Measurements from ENCODE around the gene HES7. TPM values are rescaled to one million over a fixed set of nuclear protein-coding genes. Genes with fewer than 3 reads are reported as not detected.

Gene HES7
- total and polyA plus RNA-seq, 9 of the 15 experiments (the other 6 are each of a cell fraction or from before 2014, with no cell fraction given), result 0.03 to 1.7 (median 0.14) TPM; not detected in 1

DNA sequence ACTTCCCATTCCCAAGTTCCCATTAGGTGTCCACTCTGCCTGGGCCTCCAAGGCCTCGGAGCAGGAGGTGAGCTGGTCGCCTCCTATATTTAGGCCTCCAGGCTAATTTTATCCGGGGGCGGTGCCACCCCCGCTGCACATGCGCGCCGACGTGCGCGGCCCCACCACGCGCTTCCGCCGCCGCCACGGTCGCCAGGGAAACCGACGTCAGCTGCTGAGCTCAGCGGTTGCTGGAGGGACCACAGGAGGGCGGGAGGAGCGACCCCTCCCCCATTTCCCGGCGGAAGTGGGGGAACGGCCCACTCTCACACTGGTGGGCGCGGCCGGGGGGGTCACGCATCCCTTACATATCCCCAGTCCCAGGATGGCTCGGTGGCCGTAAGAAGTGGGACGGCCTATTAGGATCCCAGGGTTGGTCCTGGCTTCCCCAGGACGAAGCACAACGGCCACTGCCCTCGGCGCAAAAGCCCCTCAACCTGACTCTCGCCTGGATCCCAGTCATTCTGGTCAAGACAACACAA lies 27.3 kb upstream of the HES7 start (continued):
- TF ChIP-seq, protein P1, sequence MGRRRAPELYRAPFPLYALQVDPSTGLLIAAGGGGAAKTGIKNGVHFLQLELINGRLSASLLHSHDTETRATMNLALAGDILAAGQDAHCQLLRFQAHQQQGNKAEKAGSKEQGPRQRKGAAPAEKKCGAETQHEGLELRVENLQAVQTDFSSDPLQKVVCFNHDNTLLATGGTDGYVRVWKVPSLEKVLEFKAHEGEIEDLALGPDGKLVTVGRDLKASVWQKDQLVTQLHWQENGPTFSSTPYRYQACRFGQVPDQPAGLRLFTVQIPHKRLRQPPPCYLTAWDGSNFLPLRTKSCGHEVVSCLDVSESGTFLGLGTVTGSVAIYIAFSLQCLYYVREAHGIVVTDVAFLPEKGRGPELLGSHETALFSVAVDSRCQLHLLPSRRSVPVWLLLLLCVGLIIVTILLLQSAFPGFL (CRISPR knock-in tag; IDR thresholded peaks at IDR 0.05), result no peak
- TF ChIP-seq, protein P2, sequence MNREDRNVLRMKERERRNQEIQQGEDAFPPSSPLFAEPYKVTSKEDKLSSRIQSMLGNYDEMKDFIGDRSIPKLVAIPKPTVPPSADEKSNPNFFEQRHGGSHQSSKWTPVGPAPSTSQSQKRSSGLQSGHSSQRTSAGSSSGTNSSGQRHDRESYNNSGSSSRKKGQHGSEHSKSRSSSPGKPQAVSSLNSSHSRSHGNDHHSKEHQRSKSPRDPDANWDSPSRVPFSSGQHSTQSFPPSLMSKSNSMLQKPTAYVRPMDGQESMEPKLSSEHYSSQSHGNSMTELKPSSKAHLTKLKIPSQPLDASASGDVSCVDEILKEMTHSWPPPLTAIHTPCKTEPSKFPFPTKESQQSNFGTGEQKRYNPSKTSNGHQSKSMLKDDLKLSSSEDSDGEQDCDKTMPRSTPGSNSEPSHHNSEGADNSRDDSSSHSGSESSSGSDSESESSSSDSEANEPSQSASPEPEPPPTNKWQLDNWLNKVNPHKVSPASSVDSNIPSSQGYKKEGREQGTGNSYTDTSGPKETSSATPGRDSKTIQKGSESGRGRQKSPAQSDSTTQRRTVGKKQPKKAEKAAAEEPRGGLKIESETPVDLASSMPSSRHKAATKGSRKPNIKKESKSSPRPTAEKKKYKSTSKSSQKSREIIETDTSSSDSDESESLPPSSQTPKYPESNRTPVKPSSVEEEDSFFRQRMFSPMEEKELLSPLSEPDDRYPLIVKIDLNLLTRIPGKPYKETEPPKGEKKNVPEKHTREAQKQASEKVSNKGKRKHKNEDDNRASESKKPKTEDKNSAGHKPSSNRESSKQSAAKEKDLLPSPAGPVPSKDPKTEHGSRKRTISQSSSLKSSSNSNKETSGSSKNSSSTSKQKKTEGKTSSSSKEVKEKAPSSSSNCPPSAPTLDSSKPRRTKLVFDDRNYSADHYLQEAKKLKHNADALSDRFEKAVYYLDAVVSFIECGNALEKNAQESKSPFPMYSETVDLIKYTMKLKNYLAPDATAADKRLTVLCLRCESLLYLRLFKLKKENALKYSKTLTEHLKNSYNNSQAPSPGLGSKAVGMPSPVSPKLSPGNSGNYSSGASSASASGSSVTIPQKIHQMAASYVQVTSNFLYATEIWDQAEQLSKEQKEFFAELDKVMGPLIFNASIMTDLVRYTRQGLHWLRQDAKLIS (CRISPR knock-in tag; IDR thresholded peaks at IDR 0.05), result no peak
- TF ChIP-seq NFE2 (IDR thresholded peaks at IDR 0.05; ENCODE audit: low read depth) (no peak), ZNF217 (CRISPR knock-in tag; IDR thresholded peaks at IDR 0.05) (no peak), HDAC8 (tag; IDR thresholded peaks at IDR 0.05) (no peak), SMARCA4 (IDR thresholded peaks at IDR 0.05) (no peak), KDM5B (IDR thresholded peaks at IDR 0.05; ENCODE audit: insufficient replicate concordance, low read depth, low read length) (no peak), TCFL5 (CRISPR knock-in tag; conservative IDR thresholded peaks at IDR 0.05) (no peak), EZH2 (IDR thresholded peaks at IDR 0.05; ENCODE audit: borderline replicate concordance, low read depth, low read length) (no peak), ZNF77 (CRISPR knock-in tag; IDR thresholded peaks at IDR 0.05) (no peak), RAD51 (IDR thresholded peaks at IDR 0.05; ENCODE audit: borderline replicate concordance, low read depth) (no peak)
- TF ChIP-seq, protein P3, sequence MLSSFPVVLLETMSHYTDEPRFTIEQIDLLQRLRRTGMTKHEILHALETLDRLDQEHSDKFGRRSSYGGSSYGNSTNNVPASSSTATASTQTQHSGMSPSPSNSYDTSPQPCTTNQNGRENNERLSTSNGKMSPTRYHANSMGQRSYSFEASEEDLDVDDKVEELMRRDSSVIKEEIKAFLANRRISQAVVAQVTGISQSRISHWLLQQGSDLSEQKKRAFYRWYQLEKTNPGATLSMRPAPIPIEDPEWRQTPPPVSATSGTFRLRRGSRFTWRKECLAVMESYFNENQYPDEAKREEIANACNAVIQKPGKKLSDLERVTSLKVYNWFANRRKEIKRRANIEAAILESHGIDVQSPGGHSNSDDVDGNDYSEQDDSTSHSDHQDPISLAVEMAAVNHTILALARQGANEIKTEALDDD (IDR thresholded peaks at IDR 0.05), result no peak
- TF ChIP-seq, protein P4, sequence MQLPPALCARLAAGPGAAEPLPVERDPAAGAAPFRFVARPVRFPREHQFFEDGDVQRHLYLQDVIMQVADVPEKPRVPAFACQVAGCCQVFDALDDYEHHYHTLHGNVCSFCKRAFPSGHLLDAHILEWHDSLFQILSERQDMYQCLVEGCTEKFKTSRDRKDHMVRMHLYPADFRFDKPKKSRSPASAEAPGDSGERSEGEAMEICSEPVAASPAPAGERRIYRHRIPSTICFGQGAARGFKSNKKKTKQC (CRISPR knock-in tag; IDR thresholded peaks at IDR 0.05), result no peak
- TF ChIP-seq, protein P5, sequence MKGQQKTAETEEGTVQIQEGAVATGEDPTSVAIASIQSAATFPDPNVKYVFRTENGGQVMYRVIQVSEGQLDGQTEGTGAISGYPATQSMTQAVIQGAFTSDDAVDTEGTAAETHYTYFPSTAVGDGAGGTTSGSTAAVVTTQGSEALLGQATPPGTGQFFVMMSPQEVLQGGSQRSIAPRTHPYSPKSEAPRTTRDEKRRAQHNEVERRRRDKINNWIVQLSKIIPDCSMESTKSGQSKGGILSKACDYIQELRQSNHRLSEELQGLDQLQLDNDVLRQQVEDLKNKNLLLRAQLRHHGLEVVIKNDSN (CRISPR knock-in tag; IDR thresholded peaks at IDR 0.05), result peak; percentile 45
- TF ChIP-seq, protein P6, sequence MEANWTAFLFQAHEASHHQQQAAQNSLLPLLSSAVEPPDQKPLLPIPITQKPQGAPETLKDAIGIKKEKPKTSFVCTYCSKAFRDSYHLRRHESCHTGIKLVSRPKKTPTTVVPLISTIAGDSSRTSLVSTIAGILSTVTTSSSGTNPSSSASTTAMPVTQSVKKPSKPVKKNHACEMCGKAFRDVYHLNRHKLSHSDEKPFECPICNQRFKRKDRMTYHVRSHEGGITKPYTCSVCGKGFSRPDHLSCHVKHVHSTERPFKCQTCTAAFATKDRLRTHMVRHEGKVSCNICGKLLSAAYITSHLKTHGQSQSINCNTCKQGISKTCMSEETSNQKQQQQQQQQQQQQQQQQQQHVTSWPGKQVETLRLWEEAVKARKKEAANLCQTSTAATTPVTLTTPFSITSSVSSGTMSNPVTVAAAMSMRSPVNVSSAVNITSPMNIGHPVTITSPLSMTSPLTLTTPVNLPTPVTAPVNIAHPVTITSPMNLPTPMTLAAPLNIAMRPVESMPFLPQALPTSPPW (CRISPR knock-in tag; IDR thresholded peaks at IDR 0.05), result peak; percentile 72

Measured in K562 (cell line).